ENCODE data around the gene MPZL2. TPM values are rescaled to one million over a fixed set of nuclear protein-coding genes. Genes with fewer than 3 reads are reported as not detected.
A peak's percentile ranks its signal among the peaks of the same experiment; 100 is the strongest.

The MPZL2 gene
- total RNA-seq, 2 donors from 2014 or later: 58.8 to 114 TPM

- Histone ChIP-seq H3K36me3 (no peaks in the 10 kb centered on the region), H3K27me3 (no peaks in the 10 kb centered on the region), H3K9me3 (no peaks in the 10 kb centered on the region), H3K9ac (ENCODE audit: low read depth in 2 of 2, low read length in 2 of 2) (no peak overlapping the region), H3K27ac (peak overlapping the region; percentile 79), H3K4me3 (peak overlapping the region; percentile 51), H3K4me1 (no peaks in the 10 kb centered on the region)
- intact Hi-C loops (cut with DNase I): no loop called here
- no peak for TF ChIP-seq CTCF (IDR thresholded peaks at IDR 0.05)
- no peak for DNase-seq
Measured at GRCh38 chr11:118252688-118253087, 11.4 kb downstream of the MPZL2 start.

- DNase-seq: peak; percentile 98
- Histone ChIP-seq H3K27me3 (no peaks in the 10 kb centered on the region), H3K36me3 (no peaks in the 10 kb centered on the region)
Measured at GRCh38 chr11:118251858-118252652, 12.0 kb downstream of the MPZL2 start, which contains the start of gene MPZL3. Gene MPZL3 (minus strand): TSS chr11:118252365. CDS start chr11:118252294, 71 bp downstream.

GRCh38 chr11:118247041-118247440 lies 17.1 kb downstream of the MPZL2 start:
- Histone ChIP-seq H3K27me3 (no peaks in the 10 kb centered on the region), H3K9ac (ENCODE audit: low read depth in 2 of 2, low read length in 2 of 2) (no peak overlapping the region), H3K27ac (no peak overlapping the region), H3K4me1 (peaks cover under 1% of the 10 kb centered on the region), H3K36me3 (no peaks in the 10 kb centered on the region), H3K4me3 (no peak overlapping the region), H3K9me3 (no peaks in the 10 kb centered on the region)
- TF ChIP-seq CTCF (IDR thresholded peaks at IDR 0.05): no peak
- intact Hi-C loops (cut with DNase I): no loop called here
- no peak for DNase-seq

More at GRCh38 chr11:118251858-118252652, 12.0 kb downstream of the MPZL2 start, which contains the start of gene MPZL3:
- Histone ChIP-seq H3K9me3 (no peaks in the 10 kb centered on the region), H3K4me1 (no peaks in the 10 kb centered on the region), H3K4me3 (peak within 1 kb of the TSS; percentile 51), H3K27ac (peak within 1 kb of the TSS; percentile 79), H3K9ac (ENCODE audit: low read depth in 2 of 2, low read length in 2 of 2) (peak within 1 kb of the TSS; percentile 69 to 82)
- no peak for TF ChIP-seq CTCF (IDR thresholded peaks at IDR 0.05)
- intact Hi-C loops (cut with DNase I): no loop called here

GRCh38 chr11:118245936-118246562 lies 18.0 kb downstream of the MPZL2 start:
- Histone ChIP-seq H3K9ac (ENCODE audit: low read depth in 2 of 2, low read length in 2 of 2) (no peak overlapping the region), H3K4me3 (no peak overlapping the region), H3K27me3 (no peaks in the 10 kb centered on the region), H3K4me1 (peaks cover 10% of the 10 kb centered on the region), H3K36me3 (no peaks in the 10 kb centered on the region), H3K9me3 (no peaks in the 10 kb centered on the region), H3K27ac (no peak overlapping the region)
- intact Hi-C loops (cut with DNase I): no loop called here
- TF ChIP-seq CTCF (IDR thresholded peaks at IDR 0.05): no peak
- no peak for DNase-seq

DNA sequence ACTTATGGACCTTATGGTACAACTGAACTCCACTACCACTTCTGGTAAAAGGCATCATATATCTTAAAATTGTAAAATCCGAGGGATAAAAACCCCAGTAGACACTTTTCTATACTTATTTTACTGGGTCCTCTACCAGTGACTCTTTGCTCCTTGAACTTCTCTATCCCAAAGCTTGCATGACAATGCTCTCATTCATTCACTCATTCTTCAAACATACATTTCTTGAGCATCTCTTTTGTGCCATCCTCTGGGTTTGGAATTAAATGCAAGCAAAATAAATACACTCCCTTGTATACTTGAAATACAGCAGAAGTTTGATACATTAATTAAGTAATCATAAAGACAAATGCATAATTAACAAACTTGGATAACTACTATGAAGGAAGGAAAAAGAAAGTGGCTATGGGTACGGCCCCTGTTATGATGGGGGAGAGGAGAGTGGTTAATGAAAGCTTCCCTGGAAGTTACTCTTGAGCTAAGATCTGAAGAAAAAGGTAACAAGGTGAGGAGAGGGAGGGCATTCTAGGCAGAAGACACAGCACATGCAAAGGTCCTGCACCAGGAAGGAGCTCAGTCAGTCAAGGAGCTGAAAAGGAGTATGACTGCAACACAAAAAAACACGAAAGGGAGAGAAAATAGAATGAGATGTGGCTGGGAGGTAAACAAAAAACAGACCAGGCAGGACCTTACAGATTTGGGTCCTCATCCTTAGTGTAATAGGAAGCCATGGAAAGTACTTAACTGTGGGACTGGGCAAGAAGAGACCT lies 19.9 kb downstream of the MPZL2 start:
- intact Hi-C loops (cut with DNase I): no loop called here
- TF ChIP-seq CTCF (IDR thresholded peaks at IDR 0.05): no peak
- DNase-seq: no peak
- H3K9me3 ChIP-seq: no peaks in the 10 kb centered on the region
- H3K36me3 ChIP-seq: no peaks in the 10 kb centered on the region
- H3K4me1 ChIP-seq: peaks cover 10% of the 10 kb centered on the region
- no peak overlapping the region for H3K27ac ChIP-seq
- H3K9ac ChIP-seq (ENCODE audit: low read depth in 2 of 2, low read length in 2 of 2): no peak overlapping the region
- no peak overlapping the region for H3K4me3 ChIP-seq
- H3K27me3 ChIP-seq: no peaks in the 10 kb centered on the region

All from colonic mucosa (tissue), 4 donors.